ENCODE results near the gene MDN1.

The MDN1 gene

GRCh38 chr6:89685311-89685710 lies 134.3 kb downstream of the MDN1 start:
- TF ChIP-seq POLR2AphosphoS5 (IDR thresholded peaks at IDR 0.05; ENCODE audit: low read depth, low read length), result no peak
- no peak for TF ChIP-seq POLR2A (IDR thresholded peaks at IDR 0.05; ENCODE audit: low read depth, low read length)
- no peak for TF ChIP-seq TAF1 (IDR thresholded peaks at IDR 0.05; ENCODE audit: borderline replicate concordance, low read depth, low read length)

GRCh38 chr6:89682991-89683390 lies 136.6 kb downstream of the MDN1 start:
- FAIRE-seq, result no peak

More at GRCh38 chr6:89685311-89685710, 134.3 kb downstream of the MDN1 start:
- no peak for FAIRE-seq
- DNase-seq (ENCODE audit: insufficient read length), result no peak

GRCh38 chr6:89681983-89682564 lies 137.5 kb downstream of the MDN1 start:
- FAIRE-seq, result no peak
- TF ChIP-seq POLR2A (IDR thresholded peaks at IDR 0.05; ENCODE audit: low read depth, low read length) (no peak), TAF1 (IDR thresholded peaks at IDR 0.05; ENCODE audit: borderline replicate concordance, low read depth, low read length) (no peak), POLR2AphosphoS5 (IDR thresholded peaks at IDR 0.05; ENCODE audit: low read depth, low read length) (no peak)
- no peak for DNase-seq (ENCODE audit: insufficient read length)

More at GRCh38 chr6:89682991-89683390, 136.6 kb downstream of the MDN1 start:
- TF ChIP-seq POLR2AphosphoS5 (IDR thresholded peaks at IDR 0.05; ENCODE audit: low read depth, low read length), result no peak
- DNase-seq (ENCODE audit: insufficient read length), result no peak

- no peak for FAIRE-seq
- no peak for TF ChIP-seq TAF1 (IDR thresholded peaks at IDR 0.05; ENCODE audit: borderline replicate concordance, low read depth, low read length)
- TF ChIP-seq POLR2A (IDR thresholded peaks at IDR 0.05; ENCODE audit: low read depth, low read length), result no peak
- no peak for TF ChIP-seq POLR2AphosphoS5 (IDR thresholded peaks at IDR 0.05; ENCODE audit: low read depth, low read length)
- no peak for DNase-seq (ENCODE audit: insufficient read length)
Measured at GRCh38 chr6:89680551-89680950, 139.0 kb downstream of the MDN1 start.

GRCh38 chr6:89680150-89680549 lies 139.4 kb downstream of the MDN1 start:
- TF ChIP-seq POLR2AphosphoS5 (IDR thresholded peaks at IDR 0.05; ENCODE audit: low read depth, low read length) (no peak), TAF1 (IDR thresholded peaks at IDR 0.05; ENCODE audit: borderline replicate concordance, low read depth, low read length) (no peak), POLR2A (IDR thresholded peaks at IDR 0.05; ENCODE audit: low read depth, low read length) (no peak)
- DNase-seq (ENCODE audit: insufficient read length), result no peak
- no peak for FAIRE-seq

DNA sequence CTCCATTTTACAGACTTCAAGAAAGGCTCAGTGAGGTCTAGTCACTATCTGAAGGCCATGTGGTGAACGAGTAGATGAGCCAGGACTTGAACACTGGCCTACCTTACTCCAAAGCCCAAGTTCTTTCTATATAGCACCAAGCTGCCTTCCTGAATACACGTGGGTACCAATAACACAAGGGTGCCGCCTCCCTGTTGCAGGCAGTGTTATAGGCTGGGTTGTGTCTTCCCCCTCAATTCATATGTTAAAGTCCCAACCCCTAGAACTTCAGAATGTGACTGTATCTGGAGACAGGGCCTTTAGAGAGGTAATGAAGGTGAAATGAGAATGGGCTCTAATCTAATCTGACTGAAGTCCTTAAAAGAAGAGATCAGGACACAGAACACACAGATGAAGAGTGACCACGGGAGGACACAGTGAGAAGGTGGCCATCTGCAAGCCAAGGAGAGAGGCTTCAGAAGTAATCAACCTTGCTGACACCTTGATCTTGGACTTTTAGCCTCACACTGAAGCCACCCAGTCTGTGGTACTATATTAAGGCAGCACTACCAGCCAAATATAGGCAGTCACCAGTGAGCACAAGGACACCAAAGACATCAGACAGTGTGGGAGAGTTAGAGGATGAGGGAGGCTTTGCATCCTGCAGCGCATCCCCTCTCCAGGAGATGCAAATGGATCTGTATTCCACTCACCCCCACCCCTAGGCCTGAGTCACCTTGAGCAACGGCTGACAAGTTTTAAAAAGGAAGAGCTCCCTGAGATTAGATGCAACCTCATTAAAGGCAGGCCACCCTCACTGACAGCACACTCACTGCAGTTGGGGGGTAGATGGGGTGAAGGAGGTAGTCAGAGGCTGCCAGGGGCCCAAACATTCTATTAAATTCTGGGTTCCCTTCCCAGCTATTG lies 140.1 kb downstream of the MDN1 start:
- FAIRE-seq (no peak), DNase-seq (ENCODE audit: insufficient read length) (no peak)
- TF ChIP-seq TAF1 (IDR thresholded peaks at IDR 0.05; ENCODE audit: borderline replicate concordance, low read depth, low read length) (no peak), POLR2AphosphoS5 (IDR thresholded peaks at IDR 0.05; ENCODE audit: low read depth, low read length) (no peak), POLR2A (IDR thresholded peaks at IDR 0.05; ENCODE audit: low read depth, low read length) (no peak)

DNA sequence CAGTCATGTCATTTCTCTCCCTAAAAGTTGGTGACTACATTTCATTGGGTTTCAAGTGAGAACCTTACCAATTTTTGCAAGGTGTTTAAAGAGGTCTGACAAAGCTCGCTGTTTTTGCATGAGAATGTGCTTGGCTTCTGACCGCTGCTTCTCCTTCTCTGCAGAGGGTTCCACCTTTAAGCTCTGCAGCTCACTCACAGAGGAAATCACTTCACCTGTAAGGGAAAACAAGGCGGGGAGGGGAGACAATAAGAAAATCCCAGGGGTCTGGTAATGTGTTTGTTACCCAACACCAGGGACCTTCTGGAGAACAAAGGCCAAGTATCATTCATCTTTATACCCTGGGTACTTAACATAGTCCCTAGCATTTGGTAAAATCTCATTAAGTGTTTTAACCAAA lies 141.1 kb downstream of the MDN1 start:
- DNase-seq (ENCODE audit: insufficient read length), result no peak
- no peak for TF ChIP-seq POLR2A (IDR thresholded peaks at IDR 0.05; ENCODE audit: low read depth, low read length)
- no peak for TF ChIP-seq TAF1 (IDR thresholded peaks at IDR 0.05; ENCODE audit: borderline replicate concordance, low read depth, low read length)
- no peak for TF ChIP-seq POLR2AphosphoS5 (IDR thresholded peaks at IDR 0.05; ENCODE audit: low read depth, low read length)
- no peak for FAIRE-seq

GRCh38 chr6:89675949-89676748 lies 143.4 kb downstream of the MDN1 start:
- TF ChIP-seq TAF1 (IDR thresholded peaks at IDR 0.05; ENCODE audit: borderline replicate concordance, low read depth, low read length) (no peak), POLR2AphosphoS5 (IDR thresholded peaks at IDR 0.05; ENCODE audit: low read depth, low read length) (no peak), POLR2A (IDR thresholded peaks at IDR 0.05; ENCODE audit: low read depth, low read length) (no peak)
- DNase-seq (ENCODE audit: insufficient read length) (no peak), FAIRE-seq (no peak)

DNA sequence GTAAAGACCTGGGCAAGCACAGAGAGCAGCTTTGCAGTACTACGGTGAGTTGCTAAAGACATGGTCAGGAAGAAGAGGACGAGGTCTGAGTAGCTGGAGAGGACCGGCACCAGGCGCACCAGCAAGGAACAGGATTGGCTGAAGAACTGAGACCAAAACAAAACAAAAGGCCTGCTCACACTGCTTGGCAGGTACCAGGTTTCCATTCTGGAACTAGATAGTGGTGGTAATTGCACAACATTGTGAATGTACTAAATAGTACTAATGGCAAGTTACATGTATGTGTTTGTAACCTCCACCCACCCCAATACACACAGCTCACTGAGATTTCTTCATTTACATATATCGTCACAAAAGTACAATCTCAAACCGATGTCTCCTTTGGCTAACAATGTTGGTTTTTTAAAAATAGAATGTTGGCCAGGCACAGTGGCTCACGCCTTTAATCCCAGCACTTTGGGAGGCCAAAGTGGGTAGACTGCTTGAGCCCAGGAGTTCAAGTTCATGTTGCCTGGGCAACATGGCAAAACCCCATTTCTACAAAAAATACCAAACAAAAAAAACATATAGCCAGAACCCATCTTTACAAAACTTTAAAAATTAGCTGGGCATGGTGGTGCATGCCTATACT lies 148.5 kb downstream of the MDN1 start:
- TF ChIP-seq POLR2AphosphoS5 (IDR thresholded peaks at IDR 0.05; ENCODE audit: low read depth, low read length), result no peak
- no peak for TF ChIP-seq TAF1 (IDR thresholded peaks at IDR 0.05; ENCODE audit: borderline replicate concordance, low read depth, low read length)
- no peak for TF ChIP-seq POLR2A (IDR thresholded peaks at IDR 0.05; ENCODE audit: low read depth, low read length)
- FAIRE-seq, result no peak
- no peak for DNase-seq (ENCODE audit: insufficient read length)

DNA sequence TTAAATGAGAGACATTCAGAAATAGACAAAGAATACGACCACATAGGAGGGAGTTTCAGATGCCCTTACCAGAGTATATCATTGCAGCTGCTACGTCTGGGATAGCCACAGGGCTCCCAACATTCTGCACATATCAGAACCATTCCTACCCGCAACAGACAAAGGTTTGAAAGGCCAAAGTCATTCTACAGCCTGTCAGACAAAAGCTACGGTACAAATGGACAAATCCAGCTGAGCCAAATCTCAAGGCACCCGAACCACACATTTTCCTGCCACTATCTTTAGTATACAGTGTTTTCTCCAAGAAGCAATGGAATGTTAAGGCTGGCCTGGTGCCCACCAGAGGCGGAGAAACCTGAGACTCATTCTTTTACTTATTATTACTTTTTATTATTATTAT lies 150.6 kb downstream of the MDN1 start:
- FAIRE-seq, result no peak
- DNase-seq (ENCODE audit: insufficient read length), result no peak
- no peak for TF ChIP-seq POLR2A (IDR thresholded peaks at IDR 0.05; ENCODE audit: low read depth, low read length)
- no peak for TF ChIP-seq POLR2AphosphoS5 (IDR thresholded peaks at IDR 0.05; ENCODE audit: low read depth, low read length)
- TF ChIP-seq TAF1 (IDR thresholded peaks at IDR 0.05; ENCODE audit: borderline replicate concordance, low read depth, low read length), result no peak
